Astrocyte (in vitro differentiated cells and primary cell): Measurements from ENCODE around the gene APOC4. TPM values are rescaled to one million over a fixed set of nuclear protein-coding genes. Genes with fewer than 3 reads are reported as not detected.

ENCODE experiments used
- DNase-seq: peaks from one replicate; pipeline ENCODE4 v3.0.0-alpha.2; 2010; ENCODE audit warnings: low read depth
- FAIRE-seq: peaks from 2 replicates; lab custom pipeline; 2011; peaks lifted over from hg19 to GRCh38; lab: Jason Lieb, UNC
- H2AFZ ChIP-seq: 2 replicates; pipeline ENCODE4 v1.6.0; 2012; ENCODE audit warnings: low read depth, low read length, inconsistent platforms
- H3K27ac ChIP-seq: 2 replicates; pipeline ENCODE4 v1.5.1; 2011; ENCODE audit warnings: low read depth, low read length, inconsistent platforms
- H3K27me3 ChIP-seq: 2 replicates; pipeline ENCODE4 v1.6.0; 2011; ENCODE audit warnings: low read length, inconsistent platforms; ENCODE audit not compliant: insufficient read depth
- H3K36me3 ChIP-seq: 2 replicates; pipeline ENCODE4 v1.5.1; 2011; ENCODE audit warnings: low read length, inconsistent platforms; ENCODE audit not compliant: insufficient read depth
- H3K4me1 ChIP-seq: 2 replicates; pipeline ENCODE4 v1.5.1; 2011; ENCODE audit warnings: low read length, inconsistent platforms; ENCODE audit not compliant: insufficient read depth
- H3K4me2 ChIP-seq: 2 replicates; pipeline ENCODE4 v1.6.0; 2012; ENCODE audit warnings: low read length, inconsistent platforms
- H3K4me3 ChIP-seq: 2 replicates; pipeline ENCODE4 v1.5.1; 2011; ENCODE audit warnings: low read depth, mild to moderate bottlenecking, low read length, inconsistent platforms; ENCODE audit not compliant: insufficient read depth
- H3K79me2 ChIP-seq: 2 replicates; pipeline ENCODE4 v1.6.0; 2012; ENCODE audit warnings: mild to moderate bottlenecking, low read length, inconsistent platforms; ENCODE audit not compliant: insufficient read depth
- H3K9ac ChIP-seq: 2 replicates; pipeline ENCODE4 v1.6.0; 2012; ENCODE audit warnings: mild to moderate bottlenecking, low read length, inconsistent platforms
- H3K9me3 ChIP-seq: 2 replicates; pipeline ENCODE4 v1.5.1; 2012; ENCODE audit warnings: low read depth, mild to moderate bottlenecking, low read length, inconsistent platforms; ENCODE audit not compliant: insufficient read depth
- H4K20me1 ChIP-seq: 2 replicates; pipeline ENCODE4 v1.6.0; 2012; ENCODE audit warnings: low read length, inconsistent platforms; ENCODE audit not compliant: insufficient read depth
- H3K27ac Mint-ChIP-seq: one replicate; pipeline ENCODE4 v1.8.0; 2021; ENCODE audit warnings: mild to moderate bottlenecking, mixed read lengths; ENCODE audit not compliant: unreplicated experiment
- H3K27me3 Mint-ChIP-seq: one replicate; pipeline ENCODE4 v1.8.0; 2021; ENCODE audit warnings: low read depth, mixed read lengths; ENCODE audit not compliant: unreplicated experiment
- H3K36me3 Mint-ChIP-seq: one replicate; pipeline ENCODE4 v1.8.0; 2021; ENCODE audit warnings: low read depth, mixed read lengths; ENCODE audit not compliant: unreplicated experiment
- H3K4me1 Mint-ChIP-seq: one replicate; pipeline ENCODE4 v1.8.0; 2021; ENCODE audit warnings: low read depth, mixed read lengths; ENCODE audit not compliant: unreplicated experiment
- H3K4me3 Mint-ChIP-seq: one replicate; pipeline ENCODE4 v1.8.0; 2021; ENCODE audit warnings: mild to moderate bottlenecking, moderate library complexity, mixed read lengths; ENCODE audit not compliant: unreplicated experiment
- H3K9me3 Mint-ChIP-seq: one replicate; pipeline ENCODE4 v1.8.0; 2021; ENCODE audit warnings: mild to moderate bottlenecking, mixed read lengths; ENCODE audit not compliant: unreplicated experiment
- EZH2 ChIP-seq: IDR thresholded peaks from 2 replicates; pipeline ENCODE4 v1.6.1; 2012; ENCODE audit warnings: mild to moderate bottlenecking, low read length, inconsistent platforms; ENCODE audit not compliant: insufficient read depth
- total RNA-seq: library from RNA; stranded (reverse); gene quantifications from 2 replicates; pipeline ENCODE4 v1.2.1, GENCODE V29; 2021
- TF ChIP-seq, protein P1 (sequence below): IDR thresholded peaks from 2 replicates; pipeline ENCODE4 v1.5.1; 2011; ENCODE audit warnings: low read depth, mild to moderate bottlenecking, inconsistent platforms, low read length, moderate library complexity; ENCODE audit not compliant: insufficient read depth

APOC4 gene
- total RNA-seq, 1 donor from 2014 or later: not detected

DNA sequence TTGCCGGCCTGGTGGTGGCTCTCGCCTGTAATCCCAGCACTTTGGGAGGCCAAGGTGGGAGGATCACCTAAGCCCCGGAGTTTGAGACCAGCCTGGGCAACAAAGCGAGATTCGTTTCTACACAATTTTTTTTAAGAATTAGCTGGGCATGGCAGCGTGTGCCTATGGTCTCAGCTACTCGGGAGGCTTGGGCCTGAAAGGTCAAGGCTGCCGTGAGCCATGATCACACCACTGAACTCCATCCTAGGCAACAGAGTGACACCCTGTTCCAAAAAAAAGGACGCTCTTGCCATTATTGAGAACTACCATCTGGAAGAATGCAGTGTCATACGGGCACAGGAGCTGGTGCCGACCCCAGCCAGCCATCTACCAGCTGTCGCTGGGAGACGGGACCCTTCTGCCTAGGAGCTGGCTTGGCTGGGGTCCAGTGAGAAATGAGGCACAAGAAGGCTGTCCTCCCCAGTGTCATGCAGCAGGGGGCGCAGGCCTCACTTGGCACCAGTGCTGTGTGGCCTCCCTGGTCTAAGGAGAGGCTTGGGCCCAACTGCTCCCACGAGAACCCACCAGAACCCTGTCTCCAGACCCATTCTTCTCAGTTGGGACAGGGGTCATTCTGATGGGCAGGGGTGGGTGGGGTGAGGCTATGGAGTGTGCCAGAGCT is 47.0 kb downstream of the APOC4 start:
- peak; percentile 28 for DNase-seq
- FAIRE-seq: no peak
- no peak overlapping the region for H3K4me2 ChIP-seq

DNA sequence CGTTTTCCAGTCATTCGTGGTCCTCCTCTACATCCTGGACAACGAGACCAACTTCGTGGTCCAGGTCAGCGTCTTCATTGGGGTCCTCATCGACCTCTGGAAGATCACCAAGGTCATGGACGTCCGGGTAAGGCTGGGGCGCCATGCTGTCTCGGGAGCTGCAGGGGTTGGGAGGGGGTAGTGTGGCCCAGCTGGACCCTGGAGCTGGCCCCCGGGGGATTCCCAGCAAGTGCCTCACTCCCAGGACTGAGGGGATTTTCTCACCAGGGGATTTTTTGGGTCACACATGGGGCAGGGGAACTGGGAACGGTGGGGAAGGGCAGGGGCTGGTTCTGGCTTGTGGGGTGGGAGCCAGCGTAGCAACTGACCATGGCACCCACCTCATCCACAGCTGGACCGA is 48.4 kb downstream of the APOC4 start:
- Histone ChIP-seq H3K9ac (no peak overlapping the region), H3K4me1 (no peaks in the 10 kb centered on the region), H3K27me3 (no peaks in the 10 kb centered on the region), H3K4me3 (no peak overlapping the region), H2AFZ (no peak overlapping the region), H3K4me2 (no peak overlapping the region), H3K9me3 (no peaks in the 10 kb centered on the region), H3K27ac (no peak overlapping the region), H4K20me1 (no peaks in the 10 kb centered on the region), H3K36me3 (peaks cover 8% of the 10 kb centered on the region), H3K79me2 (no peaks in the 10 kb centered on the region)
- Mint-ChIP-seq H3K36me3 (peaks cover 12% of the 10 kb centered on the region), H3K9me3 (no peaks in the 10 kb centered on the region), H3K4me1 (no peaks in the 10 kb centered on the region), H3K27ac (no peak overlapping the region), H3K27me3 (no peaks in the 10 kb centered on the region), H3K4me3 (no peak overlapping the region)
- TF ChIP-seq EZH2: no peak
- TF ChIP-seq, protein P1, sequence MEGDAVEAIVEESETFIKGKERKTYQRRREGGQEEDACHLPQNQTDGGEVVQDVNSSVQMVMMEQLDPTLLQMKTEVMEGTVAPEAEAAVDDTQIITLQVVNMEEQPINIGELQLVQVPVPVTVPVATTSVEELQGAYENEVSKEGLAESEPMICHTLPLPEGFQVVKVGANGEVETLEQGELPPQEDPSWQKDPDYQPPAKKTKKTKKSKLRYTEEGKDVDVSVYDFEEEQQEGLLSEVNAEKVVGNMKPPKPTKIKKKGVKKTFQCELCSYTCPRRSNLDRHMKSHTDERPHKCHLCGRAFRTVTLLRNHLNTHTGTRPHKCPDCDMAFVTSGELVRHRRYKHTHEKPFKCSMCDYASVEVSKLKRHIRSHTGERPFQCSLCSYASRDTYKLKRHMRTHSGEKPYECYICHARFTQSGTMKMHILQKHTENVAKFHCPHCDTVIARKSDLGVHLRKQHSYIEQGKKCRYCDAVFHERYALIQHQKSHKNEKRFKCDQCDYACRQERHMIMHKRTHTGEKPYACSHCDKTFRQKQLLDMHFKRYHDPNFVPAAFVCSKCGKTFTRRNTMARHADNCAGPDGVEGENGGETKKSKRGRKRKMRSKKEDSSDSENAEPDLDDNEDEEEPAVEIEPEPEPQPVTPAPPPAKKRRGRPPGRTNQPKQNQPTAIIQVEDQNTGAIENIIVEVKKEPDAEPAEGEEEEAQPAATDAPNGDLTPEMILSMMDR: no peak
- no peak for FAIRE-seq
- no peak for DNase-seq

More for the DNA sequence above, 47.0 kb downstream of the APOC4 start:
- no peaks in the 10 kb centered on the region for H3K27me3 ChIP-seq
- Mint-ChIP-seq H3K4me3 (no peak overlapping the region), H3K36me3 (peaks cover 17% of the 10 kb centered on the region), H3K27me3 (no peaks in the 10 kb centered on the region), H3K27ac (no peak overlapping the region), H3K9me3 (no peaks in the 10 kb centered on the region), H3K4me1 (no peaks in the 10 kb centered on the region)
- peaks cover 3% of the 10 kb centered on the region for H4K20me1 ChIP-seq
- no peak overlapping the region for H3K27ac ChIP-seq
- H3K4me1 ChIP-seq: no peaks in the 10 kb centered on the region
- peaks cover 9% of the 10 kb centered on the region for H3K36me3 ChIP-seq
- no peak overlapping the region for H2AFZ ChIP-seq
- no peaks in the 10 kb centered on the region for H3K9me3 ChIP-seq
- TF ChIP-seq, protein P1: peak; percentile 41
- TF ChIP-seq EZH2: no peak
- no peak overlapping the region for H3K9ac ChIP-seq
- H3K79me2 ChIP-seq: no peaks in the 10 kb centered on the region
- no peak overlapping the region for H3K4me3 ChIP-seq

DNA sequence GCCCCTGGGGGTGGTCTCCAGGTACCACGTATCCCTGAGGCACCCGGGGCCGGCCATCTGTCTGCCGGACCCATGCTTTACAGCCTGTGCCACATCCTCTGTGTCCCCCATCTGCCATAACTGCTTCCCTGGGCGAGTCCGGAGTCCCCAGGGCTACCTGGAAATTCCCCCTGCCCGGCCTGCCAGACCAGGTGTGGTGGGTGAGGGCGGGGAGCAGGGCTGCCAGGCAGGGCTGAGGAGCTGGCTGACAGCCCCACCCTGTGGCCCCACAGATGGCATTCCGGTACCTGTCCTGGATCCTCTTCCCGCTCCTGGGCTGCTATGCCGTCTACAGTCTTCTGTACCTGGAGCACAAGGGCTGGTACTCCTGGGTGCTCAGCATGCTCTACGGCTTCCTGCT is 48.9 kb downstream of the APOC4 start:
- Mint-ChIP-seq H3K27ac (no peak overlapping the region), H3K27me3 (no peaks in the 10 kb centered on the region), H3K4me1 (no peaks in the 10 kb centered on the region), H3K4me3 (no peak overlapping the region), H3K36me3 (peaks cover 8% of the 10 kb centered on the region), H3K9me3 (no peaks in the 10 kb centered on the region)
- H3K36me3 ChIP-seq: peaks cover 7% of the 10 kb centered on the region
- no peaks in the 10 kb centered on the region for H3K9me3 ChIP-seq
- no peaks in the 10 kb centered on the region for H3K79me2 ChIP-seq
- no peak overlapping the region for H3K27ac ChIP-seq
- FAIRE-seq: no peak
- no peaks in the 10 kb centered on the region for H3K27me3 ChIP-seq
- no peak overlapping the region for H3K4me3 ChIP-seq
- H2AFZ ChIP-seq: no peak overlapping the region
- H3K9ac ChIP-seq: no peak overlapping the region
- no peak for DNase-seq
- no peaks in the 10 kb centered on the region for H4K20me1 ChIP-seq
- TF ChIP-seq EZH2: no peak
- TF ChIP-seq, protein P1: no peak
- no peak overlapping the region for H3K4me2 ChIP-seq
- no peaks in the 10 kb centered on the region for H3K4me1 ChIP-seq
